ENCODE results near the gene LCK. TPM values are rescaled to one million over a fixed set of nuclear protein-coding genes. Genes with fewer than 3 reads are reported as not detected.

LCK gene
- total and polyA plus RNA-seq, 7 donors, result 0.36 to 37.3 (median 0.87) TPM; not detected in 1

GRCh38 chr1:32311709-32312393, 60.8 kb downstream of the LCK start:
- no peak for DNase-seq
- no peak for TF ChIP-seq EP300 (IDR thresholded peaks at IDR 0.05)
- TF ChIP-seq POLR2A (IDR thresholded peaks at IDR 0.05), result no peak
- no peak for TF ChIP-seq POLR2AphosphoS5 (IDR thresholded peaks at IDR 0.05)
- TF ChIP-seq CTCF (IDR thresholded peaks at IDR 0.05), result no peak
- WGBS, 2 donors, result 34 to 64% methylated on average over 2 of the region's 2 CpGs
- Histone ChIP-seq H3K27ac (no peak overlapping the region), H3K27me3 (no peaks in the 10 kb centered on the region), H3K9me3 (no peaks in the 10 kb centered on the region), H3K36me3 (peaks cover 0 to 4% (median 2%) of the 10 kb centered on the region in 4 donors), H3K4me1 (peaks cover 0 to 11% (median 7%) of the 10 kb centered on the region in 4 donors), H3K4me3 (no peak overlapping the region)
- intact Hi-C loops (cut with DNase I), result no loop called here

GRCh38 chr1:32316903-32317277, 65.8 kb downstream of the LCK start:
- no peak for TF ChIP-seq EP300 (IDR thresholded peaks at IDR 0.05)
- TF ChIP-seq POLR2AphosphoS5 (IDR thresholded peaks at IDR 0.05), result no peak
- TF ChIP-seq POLR2A (IDR thresholded peaks at IDR 0.05), result no peak
- 34 to 51% methylated on average over 3 of the region's 3 CpGs for WGBS, 2 donors
- Histone ChIP-seq H3K27me3 (no peaks in the 10 kb centered on the region), H3K4me3 (no peak overlapping the region), H3K36me3 (peaks cover 0 to 48% (median 15%) of the 10 kb centered on the region in 4 donors), H3K9me3 (no peaks in the 10 kb centered on the region), H3K4me1 (no peaks in the 10 kb centered on the region), H3K27ac (no peak overlapping the region)
- intact Hi-C loops (cut with DNase I), result no loop called here
- DNase-seq, result no peak

GRCh38 chr1:32318127-32318869, 67.2 kb downstream of the LCK start:
- no peak overlapping the region for H3K4me3 ChIP-seq
- TF ChIP-seq EP300 (IDR thresholded peaks at IDR 0.05) (no peak), POLR2AphosphoS5 (IDR thresholded peaks at IDR 0.05) (no peak), POLR2A (IDR thresholded peaks at IDR 0.05) (no peak), CTCF (IDR thresholded peaks at IDR 0.05) (no peak)
- DNase-seq, result no peak
- no peaks in the 10 kb centered on the region for H3K27me3 ChIP-seq
- no peak overlapping the region for H3K27ac ChIP-seq
- 92 to 96% methylated on average over 10 of the region's 10 CpGs for WGBS, 2 donors
- H3K4me1 ChIP-seq, result no peaks in the 10 kb centered on the region
- intact Hi-C loops (cut with DNase I), result no loop called here
- no peaks in the 10 kb centered on the region for H3K9me3 ChIP-seq
- H3K36me3 ChIP-seq, result peaks cover 0 to 49% (median 15%) of the 10 kb centered on the region in 4 donors

GRCh38 chr1:32321712-32322291, 70.7 kb downstream of the LCK start:
- 4 to 36% methylated on average over 5 of the region's 5 CpGs for WGBS, 2 donors
- Histone ChIP-seq H3K36me3 (peaks cover 0 to 76% (median 20%) of the 10 kb centered on the region in 4 donors), H3K4me1 (no peaks in the 10 kb centered on the region), H3K4me3 (no peak overlapping the region), H3K9me3 (no peaks in the 10 kb centered on the region), H3K27ac (peak overlapping the region in 1 of 4 donors; percentile 8), H3K27me3 (no peaks in the 10 kb centered on the region)
- intact Hi-C loops (cut with DNase I), result no loop called here
- peak; percentile 14 for DNase-seq
- no peak for TF ChIP-seq EP300 (IDR thresholded peaks at IDR 0.05)
- no peak for TF ChIP-seq POLR2A (IDR thresholded peaks at IDR 0.05)
- no peak for TF ChIP-seq CTCF (IDR thresholded peaks at IDR 0.05)
- TF ChIP-seq POLR2AphosphoS5 (IDR thresholded peaks at IDR 0.05), result no peak

- Histone ChIP-seq H3K27me3 (no peaks in the 10 kb centered on the region), H3K4me1 (no peaks in the 10 kb centered on the region), H3K4me3 (no peak overlapping the region), H3K36me3 (peaks cover 13 to 85% (median 49%) of the 10 kb centered on the region in 4 donors), H3K27ac (no peak overlapping the region), H3K9me3 (no peaks in the 10 kb centered on the region)
- WGBS, 2 donors, result 97 to 98% methylated on average over 11 of the region's 11 CpGs
- no peak for DNase-seq
- intact Hi-C loops (cut with DNase I), result no loop called here
- TF ChIP-seq POLR2A (IDR thresholded peaks at IDR 0.05) (no peak), EP300 (IDR thresholded peaks at IDR 0.05) (no peak), CTCF (IDR thresholded peaks at IDR 0.05) (no peak), POLR2AphosphoS5 (IDR thresholded peaks at IDR 0.05) (no peak)
Measured at GRCh38 chr1:32327204-32327603, 76.1 kb downstream of the LCK start.
